A549 treated with DMSO at 1 μM for 4 hours (cell line): ENCODE measurements around the gene OR14I1. TPM values are rescaled to one million over a fixed set of nuclear protein-coding genes. Genes with fewer than 3 reads are reported as not detected.

Experiments used
- total RNA-seq: library from RNA; stranded (reverse); fragments of 200-300 nt; extraction: Qiagen RNA extraction; gene quantifications from 5 replicates; pipeline ENCODE4 v1.2.3, GENCODE V29; 2022; ENCODE audit warnings: low read depth

The OR14I1 gene
- total RNA-seq: not detected in 5 replicates

DNA sequence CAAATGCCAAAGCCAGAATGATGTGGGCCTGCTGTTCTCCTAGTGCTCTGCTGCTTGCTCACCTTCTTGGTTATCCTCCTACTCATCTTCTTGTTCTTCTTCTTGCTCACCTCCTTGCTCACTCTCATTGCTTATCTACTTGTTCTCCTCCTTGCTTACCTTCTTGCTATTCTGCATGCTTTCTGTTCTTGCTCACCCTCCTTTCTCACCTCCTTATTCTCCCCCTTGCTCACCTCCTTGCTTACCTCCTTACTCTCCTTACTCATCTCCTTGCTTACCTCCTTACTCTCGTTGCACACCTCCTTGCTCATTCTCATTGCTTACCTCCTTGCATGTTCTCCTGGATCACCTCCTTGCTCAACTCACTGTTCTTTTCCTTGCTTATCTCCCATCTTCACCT, at the start of gene OR14I1:
Gene OR14I1, minus strand, starts transcription at position 53 of the 400 bp plus-strand sequence.

DNA sequence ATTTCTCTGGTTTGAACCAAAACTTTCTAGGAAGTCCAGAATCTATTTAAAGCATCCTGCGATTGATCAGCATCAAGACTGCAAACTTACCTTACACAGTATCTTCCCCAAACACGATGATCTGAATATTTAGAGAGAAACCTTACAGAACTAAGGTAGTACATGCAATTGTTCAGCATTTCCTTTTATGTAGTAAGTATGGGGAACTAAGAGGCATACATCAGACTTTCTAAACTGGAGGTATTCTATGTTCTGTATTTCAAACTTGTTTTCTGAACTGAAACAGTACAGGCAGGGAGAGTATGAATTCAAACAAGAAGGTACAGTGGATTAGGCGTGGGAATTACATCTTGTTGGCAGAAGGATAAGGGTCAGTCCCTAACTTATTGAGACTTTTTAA, 47.2 kb downstream of the OR14I1 start, which contains the start of gene OR2T27:
Gene OR2T27, minus strand, starts transcription at position 175 of the 400 bp plus-strand sequence. CDS start 4,644 bp downstream, outside the sequence.

Other genes starting within 250 kb of the OR14I1 start
- gene OR2T3, start 229.4 kb downstream of the OR14I1 start, total RNA-seq: not detected in 5 replicates
- gene OR2T5, start 214.2 kb downstream of the OR14I1 start, total RNA-seq: not detected in 5 replicates
- gene OR2G6, start 194.7 kb downstream of the OR14I1 start, total RNA-seq: not detected in 5 replicates
- not detected in 5 replicates for gene OR2T29, start 140.0 kb downstream of the OR14I1 start, total RNA-seq
- not detected in 5 replicates for gene OR2T34, start 128.0 kb downstream of the OR14I1 start, total RNA-seq
- gene OR2T10, start 105.1 kb downstream of the OR14I1 start, total RNA-seq: not detected in 5 replicates
- gene OR2T11, start 67.7 kb downstream of the OR14I1 start, total RNA-seq: not detected in 5 replicates
- not detected in 5 replicates for gene OR2T35, start 57.5 kb downstream of the OR14I1 start, total RNA-seq
- not detected in 5 replicates for gene OR2T27, start 47.2 kb downstream of the OR14I1 start, total RNA-seq
- 0.11 to 0.32 TPM (median 0.17 TPM) in 3 of 5 replicates, not detected in the others for gene LYPD8, start 53.0 kb upstream of the OR14I1 start, total RNA-seq
- 24.8 to 29.0 TPM (median 27.3 TPM) in 5 replicates for gene SH3BP5L, start 123.1 kb upstream of the OR14I1 start, total RNA-seq
- gene ZNF672, start 135.5 kb upstream of the OR14I1 start, total RNA-seq: 19.4 to 26.5 TPM (median 24.3 TPM) in 5 replicates
- gene ZNF692, start 156.3 kb upstream of the OR14I1 start, total RNA-seq: 11.9 to 30.1 TPM (median 25.4 TPM) in 5 replicates
- 4.2 to 5.3 TPM (median 4.7 TPM) in 5 replicates for gene PGBD2, start 203.5 kb upstream of the OR14I1 start, total RNA-seq